ENCODE results near the gene ANGPTL4.
"Not testable (repeated sequence)": the region's sequence is repeated elsewhere in the genome, so short reads cannot be mapped to it uniquely, and the experiment has no call there.

ANGPTL4 gene

GRCh38 chr19:8391198-8392016 is 27.5 kb downstream of the ANGPTL4 start:
- no peak for DNase-seq

GRCh38 chr19:8392017-8392591 is 28.1 kb downstream of the ANGPTL4 start:
- no peak for DNase-seq

- no peak for DNase-seq
These were observed 29.4 kb downstream of the ANGPTL4 start for GRCh38 chr19:8393192-8393870.

- DNase-seq = no peak
These were observed 29.9 kb downstream of the ANGPTL4 start for GRCh38 chr19:8393871-8394250.

GRCh38 chr19:8395621-8396082 is 31.7 kb downstream of the ANGPTL4 start:
- DNase-seq = no peak

GRCh38 chr19:8396185-8396562 is 32.2 kb downstream of the ANGPTL4 start:
- DNase-seq = no peak

GRCh38 chr19:8396563-8397203 is 32.7 kb downstream of the ANGPTL4 start:
- peak; percentile 73 for DNase-seq

- DNase-seq = no peak
These were observed 33.3 kb downstream of the ANGPTL4 start for GRCh38 chr19:8397271-8397670.

- no peak for DNase-seq
These were observed 33.9 kb downstream of the ANGPTL4 start for GRCh38 chr19:8397746-8398310.

- DNase-seq = no peak
These were observed 34.4 kb downstream of the ANGPTL4 start for GRCh38 chr19:8398311-8398771.

- DNase-seq = no peak
These were observed 35.8 kb downstream of the ANGPTL4 start for GRCh38 chr19:8399681-8400188.

GRCh38 chr19:8401981-8402411 is 38.0 kb downstream of the ANGPTL4 start:
- no peak for DNase-seq

- DNase-seq = no peak
These were observed 39.3 kb downstream of the ANGPTL4 start for GRCh38 chr19:8403098-8403819.

GRCh38 chr19:8403820-8404109 is 39.8 kb downstream of the ANGPTL4 start:
- no peak for DNase-seq

- DNase-seq = no peak
These were observed 40.6 kb downstream of the ANGPTL4 start for GRCh38 chr19:8404391-8405151.

GRCh38 chr19:8410718-8411117 is 46.8 kb downstream of the ANGPTL4 start:
- DNase-seq = not testable (repeated sequence)

GRCh38 chr19:8412783-8413628 is 49.1 kb downstream of the ANGPTL4 start, which contains the start of gene MARCHF2:
MARCHF2 (plus strand) TSS chr19:8413305; CDS start chr19:8421841, 8,536 bp downstream.
- DNase-seq = peak; percentile 92

- no peak for DNase-seq
These were observed 49.7 kb downstream of the ANGPTL4 start for GRCh38 chr19:8413629-8413995.

GRCh38 chr19:8416796-8417195 is 52.8 kb downstream of the ANGPTL4 start:
- DNase-seq = no peak
